Fibroblast of lung (primary cell): Measurements from ENCODE around the gene CACNA2D3.

ENCODE experiments used
- EZH2 ChIP-seq: IDR thresholded peaks from 2 replicates; pipeline ENCODE4 v1.5.1; 2012; ENCODE audit warnings: low read length, control low read depth, mild to moderate bottlenecking; ENCODE audit errors: missing control alignments
- TF ChIP-seq, protein P1 (sequence below), 2 donors: IDR thresholded peaks in 1 of 2; conservative IDR thresholded peaks in 1 of 2; 1 replicate in 1 of 2; 2 replicates in 1 of 2; pipeline ENCODE4 v1.5.1; 2011 to 2012; ENCODE audit warnings: low read length in 2 of 2, control low read depth in 1 of 2, inconsistent platforms in 1 of 2, low read depth in 1 of 2, mild to moderate bottlenecking in 1 of 2

DNA sequence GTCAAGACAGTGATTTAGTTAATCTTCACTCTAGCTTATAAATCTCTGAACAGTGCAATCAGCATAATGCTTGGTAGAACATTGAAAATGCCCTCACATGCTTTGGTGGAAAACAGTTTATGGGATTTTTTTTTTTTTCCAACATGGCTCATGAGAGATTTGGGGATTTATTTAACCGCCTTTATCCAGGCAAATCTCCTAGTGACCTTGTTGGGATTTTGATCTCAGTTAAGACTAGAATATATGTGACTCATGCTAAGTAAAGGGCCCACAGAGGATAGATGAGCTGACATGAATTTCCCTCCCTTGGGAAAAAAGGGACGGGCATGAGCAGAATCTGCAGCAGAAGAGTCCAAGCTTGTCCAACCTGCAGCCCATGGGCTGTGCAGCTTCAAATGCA is 786.8 kb downstream of the CACNA2D3 start:
- TF ChIP-seq, protein P1, sequence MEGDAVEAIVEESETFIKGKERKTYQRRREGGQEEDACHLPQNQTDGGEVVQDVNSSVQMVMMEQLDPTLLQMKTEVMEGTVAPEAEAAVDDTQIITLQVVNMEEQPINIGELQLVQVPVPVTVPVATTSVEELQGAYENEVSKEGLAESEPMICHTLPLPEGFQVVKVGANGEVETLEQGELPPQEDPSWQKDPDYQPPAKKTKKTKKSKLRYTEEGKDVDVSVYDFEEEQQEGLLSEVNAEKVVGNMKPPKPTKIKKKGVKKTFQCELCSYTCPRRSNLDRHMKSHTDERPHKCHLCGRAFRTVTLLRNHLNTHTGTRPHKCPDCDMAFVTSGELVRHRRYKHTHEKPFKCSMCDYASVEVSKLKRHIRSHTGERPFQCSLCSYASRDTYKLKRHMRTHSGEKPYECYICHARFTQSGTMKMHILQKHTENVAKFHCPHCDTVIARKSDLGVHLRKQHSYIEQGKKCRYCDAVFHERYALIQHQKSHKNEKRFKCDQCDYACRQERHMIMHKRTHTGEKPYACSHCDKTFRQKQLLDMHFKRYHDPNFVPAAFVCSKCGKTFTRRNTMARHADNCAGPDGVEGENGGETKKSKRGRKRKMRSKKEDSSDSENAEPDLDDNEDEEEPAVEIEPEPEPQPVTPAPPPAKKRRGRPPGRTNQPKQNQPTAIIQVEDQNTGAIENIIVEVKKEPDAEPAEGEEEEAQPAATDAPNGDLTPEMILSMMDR (conservative IDR thresholded peaks at IDR 0.05 in 1 of 2, IDR thresholded peaks at IDR 0.05 in 1 of 2; ENCODE audit: low read depth in 1 of 2, low read length in 2 of 2): no peak
- no peak for TF ChIP-seq EZH2
